Measurements from ENCODE around the gene ELOVL5.
"Not testable (repeated sequence)": the region's sequence is repeated elsewhere in the genome, so short reads cannot be mapped to it uniquely, and the experiment has no call there.

Gene ELOVL5

GRCh38 chr6:53348371-53349208 is at the start of gene ELOVL5:
TSS of gene ELOVL5 (minus strand) at chr6:53348950. CDS start at chr6:53295699, 53,251 bp downstream.
- peak; percentile 89 to 93 for DNase-seq

GRCh38 chr6:53397283-53397682 is 48.5 kb upstream of the ELOVL5 start:
- DNase-seq: no peak

GRCh38 chr6:53395986-53396385 is 47.2 kb upstream of the ELOVL5 start:
- no peak for DNase-seq

GRCh38 chr6:53394704-53395103 is 46.0 kb upstream of the ELOVL5 start:
- no peak for DNase-seq

GRCh38 chr6:53391170-53391569 is 42.4 kb upstream of the ELOVL5 start:
- DNase-seq: no peak

- DNase-seq: no peak
Measured at GRCh38 chr6:53390010-53390409, 41.3 kb upstream of the ELOVL5 start.

- DNase-seq: not testable (repeated sequence)
Measured at GRCh38 chr6:53388615-53389014, 39.9 kb upstream of the ELOVL5 start.

GRCh38 chr6:53382421-53382820 is 33.7 kb upstream of the ELOVL5 start:
- DNase-seq: no peak

- no peak for DNase-seq
Measured at GRCh38 chr6:53378208-53378607, 29.5 kb upstream of the ELOVL5 start.

- no peak for DNase-seq
Measured at GRCh38 chr6:53377793-53378192, 29.0 kb upstream of the ELOVL5 start.

GRCh38 chr6:53377289-53377688 is 28.5 kb upstream of the ELOVL5 start:
- no peak for DNase-seq

GRCh38 chr6:53376661-53377226 is 28.0 kb upstream of the ELOVL5 start:
- DNase-seq: no peak

- no peak for DNase-seq
Measured at GRCh38 chr6:53375847-53376246, 27.1 kb upstream of the ELOVL5 start.

- no peak for DNase-seq
Measured at GRCh38 chr6:53373638-53374037, 24.9 kb upstream of the ELOVL5 start.

GRCh38 chr6:53369876-53370515 is 21.2 kb upstream of the ELOVL5 start:
- no peak for DNase-seq

GRCh38 chr6:53369051-53369450 is 20.3 kb upstream of the ELOVL5 start:
- DNase-seq: no peak

GRCh38 chr6:53366128-53366641 is 17.4 kb upstream of the ELOVL5 start:
- DNase-seq: no peak

GRCh38 chr6:53363341-53364079 is 14.8 kb upstream of the ELOVL5 start:
- no peak for DNase-seq

- no peak for DNase-seq
Measured at GRCh38 chr6:53361549-53362031, 12.8 kb upstream of the ELOVL5 start.

- no peak for DNase-seq
Measured at GRCh38 chr6:53360093-53360912, 11.6 kb upstream of the ELOVL5 start.

- peak in 1 of 2 donors; percentile 92 for DNase-seq
Measured at GRCh38 chr6:53359843-53360092, 11.0 kb upstream of the ELOVL5 start.

All from hippocampal formation (tissue), 2 donors.